Activated CD8-positive, alpha-beta memory T cell treated with anti-CD3 and anti-CD28 coated beads for 48 hours (primary cell): ENCODE measurements around the gene DAZL.

Experiments
- DNase-seq, 3 experiments: peaks; one replicate each; pipeline ENCODE4 v3.0.0-alpha.2; 2020; ENCODE audit warnings: low read depth in 2 of 3, low spot score in 2 of 3

Gene DAZL

GRCh38 chr3:16546186-16547010 lies 58.8 kb downstream of the DAZL start:
- DNase-seq, result no peak

GRCh38 chr3:16545413-16546185 lies 59.6 kb downstream of the DAZL start:
- DNase-seq, result no peak

DNA sequence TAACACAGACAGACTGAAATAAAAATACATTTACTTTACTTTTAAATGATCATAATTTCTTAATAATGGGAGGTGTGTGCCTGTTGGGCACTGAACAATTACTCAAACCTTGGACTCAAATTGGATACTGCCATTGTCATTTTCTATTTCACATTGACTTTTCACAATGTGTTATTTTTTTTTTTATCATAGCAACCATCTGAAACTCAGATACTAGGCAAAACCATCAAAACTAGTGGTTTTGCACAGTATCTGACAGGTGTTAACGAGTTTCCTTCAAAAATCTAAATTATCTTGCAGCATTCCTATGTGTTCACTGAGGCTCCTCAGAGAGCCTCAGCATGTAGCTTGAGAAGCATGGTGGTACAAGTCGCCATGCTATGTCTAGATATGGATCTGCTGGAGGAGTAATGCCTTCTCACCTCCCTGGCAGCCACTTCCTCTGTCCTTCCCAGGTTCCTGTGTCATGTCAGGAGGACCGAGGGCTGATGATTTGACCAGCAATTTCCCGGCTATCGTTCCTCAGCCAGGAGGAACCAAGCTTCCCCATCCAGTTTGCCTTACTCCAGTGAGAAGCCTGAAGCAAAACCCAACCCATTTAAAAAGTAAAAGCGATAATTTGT lies 61.9 kb downstream of the DAZL start:
- DNase-seq, result no peak

- DNase-seq, result no peak
These were observed 66.7 kb downstream of the DAZL start for GRCh38 chr3:16538507-16538906.

DNA sequence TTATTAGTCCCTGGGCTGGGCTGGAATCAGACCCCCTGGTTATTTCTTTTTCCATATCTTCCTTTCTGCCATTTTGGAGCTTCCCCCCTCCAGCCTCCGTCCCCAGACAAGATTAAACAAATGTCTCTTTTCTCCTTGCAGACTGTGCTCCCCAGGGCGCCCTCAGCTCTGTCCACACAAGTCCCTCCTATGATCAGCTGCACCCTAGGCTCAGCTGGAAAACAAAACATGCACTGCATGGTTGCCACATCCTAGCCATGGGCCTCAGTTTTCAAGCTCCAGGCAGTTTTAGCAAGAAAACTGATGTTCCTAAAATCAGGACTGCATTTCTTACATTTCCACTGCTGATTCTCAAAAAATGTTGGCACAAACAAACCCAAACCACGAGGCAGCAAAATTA lies 68.2 kb downstream of the DAZL start:
- DNase-seq, result no peak
